Measurements from ENCODE around the gene ANKRD33B. TPM values are rescaled to one million over a fixed set of nuclear protein-coding genes. Genes with fewer than 3 reads are reported as not detected.

Gene ANKRD33B
- total and polyA plus RNA-seq, 2 of the 8 experiments (the other 6 are each of a cell fraction or from before 2014, with no cell fraction given): 6.9 to 20.6 TPM

DNA sequence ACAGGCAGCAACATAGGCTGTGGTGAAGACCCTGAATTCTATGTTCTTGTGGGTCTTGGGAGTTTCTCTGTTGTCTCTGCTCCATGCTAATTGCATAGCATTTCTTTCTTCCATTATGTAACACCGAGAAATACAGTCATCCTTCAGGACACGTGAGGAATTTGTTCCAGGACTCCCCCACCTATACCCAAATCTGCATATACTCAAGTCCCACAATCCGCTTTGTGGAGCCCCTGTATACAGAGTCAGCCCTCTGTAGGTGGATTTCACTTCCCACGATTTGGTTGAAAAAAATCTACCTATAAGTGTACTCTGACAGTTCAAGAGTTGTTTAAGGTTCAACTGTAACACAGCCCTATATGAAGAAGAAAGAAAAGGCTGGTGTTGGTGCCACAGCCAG is 22.1 kb downstream of the ANKRD33B start (continued):
- TF ChIP-seq POU5F1 (IDR thresholded peaks at IDR 0.05; ENCODE audit: low read depth, low read length) (no peak), POLR2AphosphoS5 (IDR thresholded peaks at IDR 0.05; ENCODE audit: low read depth, low read length) (no peak)
